Measurements from ENCODE around the gene HCFC1R1. TPM values are rescaled to one million over a fixed set of nuclear protein-coding genes. Genes with fewer than 3 reads are reported as not detected.

Gene HCFC1R1
- total RNA-seq, 6 experiments from 2014 or later, result 9.7 to 14.6 (median 12.1) TPM

- ATAC-seq, result peak in 1 of 4 donors; percentile 5
- DNase-seq, result no peak
- Histone ChIP-seq H3K9me3 (no peaks in the 10 kb centered on the region), H3K27ac (no peak within 1 kb of the TSS), H3K27me3 (no peaks in the 10 kb centered on the region), H3K36me3 (no peaks in the 10 kb centered on the region), H3K4me3 (no peak within 1 kb of the TSS), H3K4me1 (peaks cover 0 to 10% (median 4%) of the 10 kb centered on the region in 4 donors)
- TF ChIP-seq POLR2A (IDR thresholded peaks at IDR 0.05) (no peak), CTCF (IDR thresholded peaks at IDR 0.05) (no peak)
- intact Hi-C loops (cut with DNase I), result no loop called here
- 52% methylated on average over 12 of the region's 27 CpGs for WGBS (ENCODE audit: insufficient coverage, low coverage, low lambda C conversion rate, missing lambda C conversion rate)
Measured at GRCh38 chr16:3012828-3013420, 10.8 kb downstream of the HCFC1R1 start, which contains the start of gene CLDN9. CLDN9 (plus strand) TSS chr16:3012923; CDS start chr16:3013363, 440 bp downstream.

- DNase-seq, result no peak
- intact Hi-C loops (cut with DNase I), result no loop called here
- no peaks in the 10 kb centered on the region for H3K9me3 ChIP-seq
- no peak overlapping the region for H3K4me3 ChIP-seq
- TF ChIP-seq POLR2A (IDR thresholded peaks at IDR 0.05) (no peak), CTCF (IDR thresholded peaks at IDR 0.05) (no peak)
- H3K4me1 ChIP-seq, result peaks cover 0 to 17% (median 7%) of the 10 kb centered on the region in 4 donors
- H3K27ac ChIP-seq, result no peak overlapping the region
- WGBS (ENCODE audit: insufficient coverage, low coverage, low lambda C conversion rate, missing lambda C conversion rate), result 36% methylated on average over 8 of the region's 19 CpGs
- no peak for ATAC-seq
- H3K36me3 ChIP-seq, result no peaks in the 10 kb centered on the region
- H3K27me3 ChIP-seq, result no peaks in the 10 kb centered on the region
Measured at GRCh38 chr16:3012246-3012645, 11.5 kb downstream of the HCFC1R1 start.

GRCh38 chr16:3010510-3010909 is 13.2 kb downstream of the HCFC1R1 start:
- Histone ChIP-seq H3K27me3 (no peaks in the 10 kb centered on the region), H3K4me1 (peaks cover 0 to 34% (median 18%) of the 10 kb centered on the region in 4 donors), H3K27ac (no peak overlapping the region), H3K36me3 (no peaks in the 10 kb centered on the region), H3K9me3 (no peaks in the 10 kb centered on the region), H3K4me3 (no peak overlapping the region)
- intact Hi-C loops (cut with DNase I), result no loop called here
- WGBS (ENCODE audit: insufficient coverage, low coverage, low lambda C conversion rate, missing lambda C conversion rate), result 94% methylated on average over 7 of the region's 8 CpGs
- DNase-seq, result no peak
- TF ChIP-seq CTCF (IDR thresholded peaks at IDR 0.05) (no peak), POLR2A (IDR thresholded peaks at IDR 0.05) (no peak)
- no peak for ATAC-seq

- 68% methylated on average over 6 of the region's 21 CpGs for WGBS (ENCODE audit: insufficient coverage, low coverage, low lambda C conversion rate, missing lambda C conversion rate)
- DNase-seq, result no peak
- Histone ChIP-seq H3K27me3 (no peaks in the 10 kb centered on the region), H3K4me1 (peaks cover 0 to 40% (median 18%) of the 10 kb centered on the region in 4 donors), H3K4me3 (no peak overlapping the region), H3K9me3 (no peaks in the 10 kb centered on the region), H3K27ac (no peak overlapping the region), H3K36me3 (no peaks in the 10 kb centered on the region)
- intact Hi-C loops (cut with DNase I), result no loop called here
- ATAC-seq, result no peak
- TF ChIP-seq CTCF (IDR thresholded peaks at IDR 0.05) (no peak), POLR2A (IDR thresholded peaks at IDR 0.05) (no peak)
Measured at GRCh38 chr16:3009568-3010390, 14.0 kb downstream of the HCFC1R1 start.
